Astrocyte (in vitro differentiated cells and primary cell): ENCODE data around the gene CDC25B.

ENCODE experiments used
- EZH2 ChIP-seq: IDR thresholded peaks from 2 replicates; pipeline ENCODE4 v1.6.1; 2012; ENCODE audit warnings: mild to moderate bottlenecking, low read length, inconsistent platforms; ENCODE audit not compliant: insufficient read depth
- TF ChIP-seq, protein P1 (sequence below): IDR thresholded peaks from 2 replicates; pipeline ENCODE4 v1.5.1; 2011; ENCODE audit warnings: low read depth, mild to moderate bottlenecking, inconsistent platforms, low read length, moderate library complexity; ENCODE audit not compliant: insufficient read depth

DNA sequence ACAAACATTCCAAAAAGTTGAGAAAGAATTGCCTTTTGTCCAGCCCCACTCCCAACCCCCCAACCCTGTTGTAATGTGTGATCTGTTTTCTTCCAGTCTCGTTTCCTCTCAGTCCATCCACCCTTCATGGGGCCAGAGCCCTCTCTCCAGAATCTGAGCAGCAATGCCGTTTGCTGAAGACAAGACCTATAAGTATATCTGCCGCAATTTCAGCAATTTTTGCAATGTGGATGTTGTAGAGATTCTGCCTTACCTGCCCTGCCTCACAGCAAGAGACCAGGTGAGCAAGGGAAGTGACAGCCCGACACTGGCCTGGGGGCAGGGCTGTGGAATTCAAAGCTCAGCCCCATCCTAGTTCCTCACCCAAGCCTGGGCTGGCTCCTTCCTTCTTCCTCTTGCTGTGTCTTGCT lies 58.4 kb downstream of the CDC25B start:
- TF ChIP-seq, protein P1, sequence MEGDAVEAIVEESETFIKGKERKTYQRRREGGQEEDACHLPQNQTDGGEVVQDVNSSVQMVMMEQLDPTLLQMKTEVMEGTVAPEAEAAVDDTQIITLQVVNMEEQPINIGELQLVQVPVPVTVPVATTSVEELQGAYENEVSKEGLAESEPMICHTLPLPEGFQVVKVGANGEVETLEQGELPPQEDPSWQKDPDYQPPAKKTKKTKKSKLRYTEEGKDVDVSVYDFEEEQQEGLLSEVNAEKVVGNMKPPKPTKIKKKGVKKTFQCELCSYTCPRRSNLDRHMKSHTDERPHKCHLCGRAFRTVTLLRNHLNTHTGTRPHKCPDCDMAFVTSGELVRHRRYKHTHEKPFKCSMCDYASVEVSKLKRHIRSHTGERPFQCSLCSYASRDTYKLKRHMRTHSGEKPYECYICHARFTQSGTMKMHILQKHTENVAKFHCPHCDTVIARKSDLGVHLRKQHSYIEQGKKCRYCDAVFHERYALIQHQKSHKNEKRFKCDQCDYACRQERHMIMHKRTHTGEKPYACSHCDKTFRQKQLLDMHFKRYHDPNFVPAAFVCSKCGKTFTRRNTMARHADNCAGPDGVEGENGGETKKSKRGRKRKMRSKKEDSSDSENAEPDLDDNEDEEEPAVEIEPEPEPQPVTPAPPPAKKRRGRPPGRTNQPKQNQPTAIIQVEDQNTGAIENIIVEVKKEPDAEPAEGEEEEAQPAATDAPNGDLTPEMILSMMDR = no peak
- no peak for TF ChIP-seq EZH2
